Osteocyte (in vitro differentiated cells): ENCODE results near the gene IFNAR2. TPM values are rescaled to one million over a fixed set of nuclear protein-coding genes. Genes with fewer than 3 reads are reported as not detected.

ENCODE experiments used
- DNase-seq: peaks from one replicate; pipeline ENCODE4 v3.0.0; 2021; ENCODE audit warnings: mixed read lengths; ENCODE audit not compliant: unreplicated experiment; ENCODE audit errors: extremely low spot score
- H3K27ac Mint-ChIP-seq: one replicate; pipeline ENCODE4 v1.8.0; 2021; ENCODE audit warnings: mild to moderate bottlenecking, mixed read lengths; ENCODE audit not compliant: unreplicated experiment
- H3K27me3 Mint-ChIP-seq: one replicate; pipeline ENCODE4 v1.8.0; 2021; ENCODE audit warnings: mixed read lengths; ENCODE audit not compliant: unreplicated experiment
- H3K36me3 Mint-ChIP-seq: one replicate; pipeline ENCODE4 v1.8.0; 2021; ENCODE audit warnings: mixed read lengths; ENCODE audit not compliant: unreplicated experiment
- H3K4me1 Mint-ChIP-seq: one replicate; pipeline ENCODE4 v1.8.0; 2021; ENCODE audit warnings: mixed read lengths; ENCODE audit not compliant: unreplicated experiment
- H3K4me3 Mint-ChIP-seq: one replicate; pipeline ENCODE4 v1.8.0; 2021; ENCODE audit warnings: mild to moderate bottlenecking, moderate library complexity, mixed read lengths; ENCODE audit not compliant: unreplicated experiment
- H3K9me3 Mint-ChIP-seq: one replicate; pipeline ENCODE4 v1.8.0; 2021; ENCODE audit warnings: mixed read lengths; ENCODE audit not compliant: unreplicated experiment
- CTCF ChIP-seq: fragments of 200-600 bp; sonication (generic); IDR thresholded peaks from 2 replicates; pipeline ENCODE4 v1.5.0; 2021; ENCODE audit warnings: antibody characterized with exemption, mild to moderate bottlenecking, moderate library complexity
- total RNA-seq: library from RNA; stranded (reverse); gene quantifications from 2 replicates; pipeline ENCODE4 v1.2.1, GENCODE V29; 2021

The IFNAR2 gene
- total RNA-seq, 1 donor from 2014 or later, result 15.9 TPM

- Mint-ChIP-seq H3K36me3 (no peaks in the 10 kb centered on the region), H3K4me3 (peak overlapping the region; percentile 71), H3K4me1 (peaks cover 48% of the 10 kb centered on the region), H3K9me3 (no peaks in the 10 kb centered on the region), H3K27me3 (no peaks in the 10 kb centered on the region), H3K27ac (peak overlapping the region; percentile 52)
- no peak for DNase-seq
- TF ChIP-seq CTCF, result no peak
These were observed 497 bp upstream of the IFNAR2 start for GRCh38 chr21:33229099-33229783.

- no peaks in the 10 kb centered on the region for H3K36me3 Mint-ChIP-seq
- H3K27ac Mint-ChIP-seq, result peak overlapping the region; percentile 75
- peak; percentile 85 for DNase-seq
These were observed 997 bp downstream of the IFNAR2 start for GRCh38 chr21:33230545-33231324.

GRCh38 chr21:33231526-33231925 lies 1.8 kb downstream of the IFNAR2 start:
- no peak for TF ChIP-seq CTCF
- Mint-ChIP-seq H3K27me3 (no peaks in the 10 kb centered on the region), H3K36me3 (no peaks in the 10 kb centered on the region), H3K9me3 (no peaks in the 10 kb centered on the region), H3K4me3 (peak overlapping the region; percentile 85), H3K27ac (no peak overlapping the region), H3K4me1 (peaks cover 48% of the 10 kb centered on the region)
- no peak for DNase-seq

More at GRCh38 chr21:33230545-33231324, 997 bp downstream of the IFNAR2 start:
- peaks cover 48% of the 10 kb centered on the region for H3K4me1 Mint-ChIP-seq
- TF ChIP-seq CTCF, result peak; percentile 11
- H3K4me3 Mint-ChIP-seq, result peak overlapping the region; percentile 85
- no peaks in the 10 kb centered on the region for H3K9me3 Mint-ChIP-seq
- no peaks in the 10 kb centered on the region for H3K27me3 Mint-ChIP-seq

GRCh38 chr21:33232291-33233034 lies 2.7 kb downstream of the IFNAR2 start:
- Mint-ChIP-seq H3K27me3 (no peaks in the 10 kb centered on the region), H3K4me3 (no peak overlapping the region), H3K27ac (no peak overlapping the region), H3K36me3 (peaks cover under 1% of the 10 kb centered on the region), H3K4me1 (peaks cover 44% of the 10 kb centered on the region), H3K9me3 (no peaks in the 10 kb centered on the region)
- TF ChIP-seq CTCF, result no peak
- no peak for DNase-seq
